ENCODE measurements around the gene FBN2.

The FBN2 gene

GRCh38 chr5:128538000-128538249 is at the start of gene FBN2:
Gene FBN2 (minus strand): TSS chr5:128538245. CDS start chr5:128537603, 642 bp downstream.
- DNase-seq (ENCODE audit: low read depth in 3 of 3, low spot score in 1 of 3) = no peak

DNA sequence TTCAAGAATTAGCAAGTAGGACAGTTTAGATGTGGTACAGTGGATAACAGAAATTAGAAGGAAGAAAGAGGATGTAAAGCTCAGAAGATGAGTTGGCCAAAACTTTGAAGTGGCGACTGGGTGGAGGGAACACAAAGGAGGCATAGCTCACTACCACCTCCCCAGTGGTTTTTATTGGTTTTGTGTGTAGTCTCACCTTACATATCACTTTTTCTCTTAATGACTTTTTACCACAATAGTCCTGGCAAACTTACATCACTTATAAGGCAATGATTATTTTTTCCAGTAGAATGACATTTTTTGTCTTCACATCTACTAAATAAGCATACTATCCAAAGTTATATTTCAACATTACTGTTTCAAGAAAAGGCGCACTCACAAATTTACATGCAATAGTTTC is 49.2 kb upstream of the FBN2 start:
- DNase-seq (ENCODE audit: low read depth in 3 of 3, low spot score in 1 of 3) = no peak

DNA sequence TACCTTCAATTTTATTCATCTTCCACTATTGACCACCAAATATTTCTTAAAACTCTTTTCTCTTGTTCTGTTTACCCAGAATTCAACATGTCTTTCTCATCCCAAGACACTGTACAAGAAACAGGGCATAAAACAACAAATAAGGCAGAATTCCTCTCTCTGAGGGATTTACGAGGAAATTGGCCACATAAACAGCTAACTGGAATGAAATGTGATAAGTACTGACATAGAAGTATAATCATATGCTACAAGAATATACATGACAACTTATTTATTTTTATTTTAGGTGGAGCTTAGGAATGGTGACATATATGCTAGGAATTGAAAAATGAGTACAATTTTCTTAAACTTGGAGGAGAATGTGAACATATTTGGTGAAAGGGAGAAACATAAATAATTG is 48.8 kb upstream of the FBN2 start:
- DNase-seq (ENCODE audit: low read depth in 3 of 3, low spot score in 1 of 3) = no peak

- DNase-seq (ENCODE audit: low read depth in 3 of 3, low spot score in 1 of 3) = no peak
Measured at GRCh38 chr5:128579639-128580038, 41.6 kb upstream of the FBN2 start.

- no peak for DNase-seq (ENCODE audit: low read depth in 3 of 3, low spot score in 1 of 3)
Measured at GRCh38 chr5:128579093-128579492, 41.0 kb upstream of the FBN2 start.

- DNase-seq (ENCODE audit: low read depth in 3 of 3, low spot score in 1 of 3) = no peak
Measured at GRCh38 chr5:128574041-128574440, 36.0 kb upstream of the FBN2 start.

DNA sequence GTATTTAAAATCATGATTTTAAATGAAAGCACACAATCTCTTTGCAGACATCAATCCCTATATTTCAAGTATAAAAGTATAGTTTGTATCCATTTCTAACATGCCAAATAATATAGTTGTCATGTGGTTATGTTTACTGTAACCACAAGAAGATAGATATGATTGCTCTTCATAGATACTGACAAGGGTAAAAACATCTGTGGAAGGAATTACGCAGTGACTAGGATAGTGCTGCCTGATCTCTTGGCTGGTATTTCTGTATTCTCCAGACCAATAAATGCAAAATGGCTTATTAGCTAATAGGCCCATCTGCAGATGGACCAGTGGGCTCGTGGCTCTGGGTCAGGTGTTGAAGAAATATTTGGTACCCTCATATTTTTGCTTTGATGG is 34.9 kb upstream of the FBN2 start:
- no peak for DNase-seq (ENCODE audit: low read depth in 3 of 3, low spot score in 1 of 3)

DNA sequence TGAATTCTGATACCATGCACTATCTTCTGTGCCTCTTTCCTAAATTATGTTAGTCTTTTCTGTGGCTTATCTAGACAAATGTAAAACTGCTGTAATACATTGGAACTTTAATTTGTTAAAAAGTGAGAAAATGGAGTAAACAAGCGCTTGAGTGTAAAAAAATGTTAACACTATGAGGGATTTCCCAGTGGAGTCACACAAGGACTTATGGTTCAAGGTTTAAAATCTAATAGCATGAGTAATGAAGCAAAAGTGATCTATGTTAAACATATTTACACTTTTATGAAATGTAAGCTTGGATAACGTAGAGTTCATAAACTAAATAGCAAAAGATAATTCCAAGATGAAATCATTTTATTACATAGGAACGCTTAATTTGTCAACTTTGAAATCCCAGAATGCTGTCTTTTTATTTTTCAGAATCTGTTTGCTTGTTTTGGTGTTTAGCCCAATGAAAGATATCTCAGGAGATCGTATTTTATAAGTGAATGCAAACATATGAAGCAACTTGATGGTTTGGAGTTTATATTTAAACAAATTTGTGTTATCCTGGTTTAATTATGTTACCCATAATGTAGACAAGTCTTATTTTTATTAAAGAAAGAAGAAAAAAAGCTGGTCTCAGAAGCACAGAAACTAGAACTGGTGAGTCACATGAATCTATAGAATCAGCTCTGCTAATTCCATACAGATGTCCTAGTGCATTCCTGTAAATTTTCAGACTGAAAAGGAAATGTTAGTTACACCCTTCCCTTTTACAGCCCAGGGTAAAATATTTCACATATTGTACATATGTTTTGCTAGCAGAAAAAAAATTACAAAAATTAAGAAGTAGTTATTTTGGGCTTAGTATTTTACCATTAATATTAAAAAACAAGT is 34.2 kb upstream of the FBN2 start:
- no peak for DNase-seq (ENCODE audit: low read depth in 3 of 3, low spot score in 1 of 3)

DNA sequence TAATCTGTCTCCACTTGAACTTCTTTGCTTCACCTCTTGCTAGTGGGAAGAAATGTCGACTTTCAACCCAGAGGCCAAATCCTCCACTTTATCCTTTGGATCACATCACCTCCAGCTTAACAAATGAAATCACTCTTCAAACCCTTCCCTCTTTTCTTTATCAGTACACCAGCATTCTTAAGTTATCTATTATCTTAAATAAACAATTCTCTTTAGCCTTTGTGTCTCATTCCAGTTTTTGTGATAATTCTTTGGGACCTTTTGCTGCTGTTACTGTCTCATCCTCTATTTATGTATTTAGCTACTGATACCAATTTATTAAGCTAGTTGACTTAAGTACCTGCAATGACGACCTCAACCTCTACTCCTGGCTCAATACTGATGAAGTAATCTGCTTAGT is 28.1 kb upstream of the FBN2 start:
- DNase-seq (ENCODE audit: low read depth in 3 of 3, low spot score in 1 of 3) = no peak

GRCh38 chr5:128559300-128560297 is 21.6 kb upstream of the FBN2 start:
- no peak for DNase-seq (ENCODE audit: low read depth in 3 of 3, low spot score in 1 of 3)

DNA sequence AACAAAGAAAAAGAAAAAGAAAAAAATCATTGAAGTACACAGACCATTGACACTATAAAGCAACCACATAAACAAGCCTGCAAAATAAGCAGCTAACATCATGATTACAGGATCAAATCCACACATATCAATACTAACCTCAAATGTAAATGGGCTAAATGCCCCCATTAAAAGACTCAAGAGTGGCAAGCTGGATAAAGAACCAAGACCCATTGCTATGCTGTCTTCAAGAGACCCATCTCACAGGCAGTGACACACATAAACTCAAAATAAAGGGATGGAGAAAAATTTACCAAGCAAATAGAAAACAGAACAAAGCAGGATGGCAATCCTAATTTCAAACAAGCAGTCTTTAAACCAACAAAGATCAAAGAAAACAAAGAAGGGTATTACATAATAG is 15.7 kb upstream of the FBN2 start:
- no peak for DNase-seq (ENCODE audit: low read depth in 3 of 3, low spot score in 1 of 3)

- DNase-seq (ENCODE audit: low read depth in 3 of 3, low spot score in 1 of 3) = no peak
Measured at GRCh38 chr5:128551476-128551875, 13.4 kb upstream of the FBN2 start.

DNA sequence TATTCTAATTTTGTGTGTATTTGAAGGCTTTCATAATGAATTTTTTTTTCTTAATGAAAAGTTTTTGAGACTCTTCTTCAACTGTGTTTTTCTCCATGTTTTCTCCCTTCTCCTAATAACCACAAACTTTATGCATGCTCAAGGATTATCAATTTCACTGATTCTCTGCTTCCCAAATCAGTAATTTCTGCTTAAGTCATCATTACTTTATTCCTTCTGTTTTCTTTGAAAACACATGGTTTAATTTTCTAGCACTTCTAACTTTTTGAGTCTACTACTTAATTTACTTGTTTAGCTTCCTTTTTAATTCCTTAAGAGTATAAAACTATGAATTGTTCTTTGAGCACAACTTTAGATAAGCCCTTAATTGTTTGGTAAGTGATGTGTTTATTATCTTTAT is 11.5 kb upstream of the FBN2 start:
- no peak for DNase-seq (ENCODE audit: low read depth in 3 of 3, low spot score in 1 of 3)

GRCh38 chr5:128546658-128547281 is 8.7 kb upstream of the FBN2 start:
- no peak for DNase-seq (ENCODE audit: low read depth in 3 of 3, low spot score in 1 of 3)

- no peak for DNase-seq (ENCODE audit: low read depth in 3 of 3, low spot score in 1 of 3)
Measured at GRCh38 chr5:128541385-128541784, 3.3 kb upstream of the FBN2 start.

DNA sequence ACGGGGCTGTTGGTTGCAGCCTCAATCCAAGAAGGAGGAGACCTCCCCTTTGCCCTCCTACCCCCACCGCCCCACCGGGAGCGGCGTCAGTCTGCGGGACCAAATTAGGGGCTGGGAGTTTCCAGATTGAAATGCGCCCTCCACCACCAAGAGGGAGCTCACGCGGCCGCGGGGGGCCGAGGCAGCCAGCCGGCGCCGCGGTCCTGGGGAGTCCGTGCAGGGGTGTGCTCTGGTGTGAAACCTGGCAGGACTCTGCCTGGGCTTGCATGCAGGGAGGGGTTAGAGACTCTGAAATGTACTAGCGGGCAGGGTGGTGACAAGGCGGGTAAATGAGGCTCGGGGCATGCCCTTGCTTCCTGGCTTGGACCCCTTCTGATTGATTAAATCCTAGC is 989 bp upstream of the FBN2 start:
- DNase-seq (ENCODE audit: low read depth in 3 of 3, low spot score in 1 of 3) = no peak

- no peak for DNase-seq (ENCODE audit: low read depth in 3 of 3, low spot score in 1 of 3)
Measured at GRCh38 chr5:128538250-128539037, 399 bp upstream of the FBN2 start.

GRCh38 chr5:128537221-128537999 is 635 bp downstream of the FBN2 start:
- no peak for DNase-seq (ENCODE audit: low read depth in 3 of 3, low spot score in 1 of 3)

- DNase-seq (ENCODE audit: low read depth in 3 of 3, low spot score in 1 of 3) = no peak
Measured at GRCh38 chr5:128536254-128537220, 1.5 kb downstream of the FBN2 start.

Data from stimulated activated CD4-positive, alpha-beta T cell treated with anti-CD3 and anti-CD28 coated beads, TNF-alpha, amount 100 ng/mL, for 1 hour (primary cell).